LNCAP (cell line): ENCODE measurements around the gene GPR68.

Source experiments
- CTCF ChIP-seq: fragments of 450-650 bp; IDR thresholded peaks from 2 replicates; pipeline ENCODE4 v1.5.1; 2017; ENCODE audit warnings: mild to moderate bottlenecking

GPR68 gene

DNA sequence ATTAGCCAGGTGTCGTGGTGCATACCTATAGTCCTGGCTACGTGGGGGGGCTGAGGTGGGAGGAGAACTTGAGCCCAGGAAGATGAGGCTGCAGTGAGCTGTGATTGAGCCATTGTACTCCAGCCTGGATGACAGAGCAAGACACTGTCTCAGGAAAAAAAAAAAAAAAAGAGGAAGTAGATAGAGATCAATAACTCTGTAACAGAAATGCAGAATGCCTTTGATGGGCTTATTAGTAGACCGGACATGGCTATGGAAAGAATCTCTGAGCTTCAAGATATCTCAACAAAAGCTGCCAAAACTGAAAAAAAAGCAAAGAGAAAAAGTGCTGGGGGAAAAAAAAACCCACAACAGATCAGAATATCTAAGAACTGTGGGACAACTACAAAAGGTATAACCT lies 37.5 kb downstream of the GPR68 start:
- TF ChIP-seq CTCF, result no peak

DNA sequence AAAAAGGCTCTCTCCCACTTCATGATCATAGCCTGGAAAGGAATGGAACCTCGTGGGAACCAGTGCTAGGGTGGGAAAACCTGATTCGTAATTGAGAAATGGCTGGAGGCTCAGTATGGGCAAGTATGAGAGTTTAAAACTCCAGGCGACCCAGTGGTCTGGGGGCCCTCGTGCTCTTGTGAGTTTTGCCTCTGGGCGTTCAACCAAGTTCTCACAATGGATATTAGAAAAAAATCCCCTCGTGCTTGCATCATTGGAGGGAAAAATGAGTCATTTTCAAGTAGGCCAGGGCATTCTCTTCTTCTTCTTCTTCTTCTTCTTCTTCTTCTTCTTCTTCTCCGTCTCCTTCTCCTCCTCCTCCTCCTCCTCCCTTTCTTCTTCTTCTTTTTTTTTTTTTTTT lies 39.0 kb downstream of the GPR68 start:
- no peak for TF ChIP-seq CTCF

DNA sequence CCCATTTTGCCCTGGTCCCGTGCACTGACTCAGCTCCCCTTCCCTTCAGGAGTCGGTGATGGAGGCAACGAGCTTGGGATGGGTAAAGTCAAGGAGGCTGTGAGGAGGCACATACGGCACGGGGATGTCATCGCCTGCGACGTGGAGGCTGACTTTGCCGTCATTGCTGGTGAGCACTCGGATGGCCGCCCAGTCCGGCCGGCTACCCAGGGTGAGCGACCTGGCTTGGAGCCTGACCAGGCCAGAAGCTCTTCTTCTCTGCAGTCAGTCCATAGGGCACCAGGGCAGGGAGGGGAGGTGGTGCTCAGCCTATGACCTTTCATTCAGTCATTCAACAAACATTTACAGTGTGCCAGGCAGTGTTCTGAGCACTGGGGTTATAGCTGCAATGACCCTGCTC lies 39.8 kb downstream of the GPR68 start:
- TF ChIP-seq CTCF, result no peak

GRCh38 chr14:91202234-91202974 lies 42.1 kb downstream of the GPR68 start:
- no peak for TF ChIP-seq CTCF

GRCh38 chr14:91197631-91198030 lies 46.9 kb downstream of the GPR68 start:
- TF ChIP-seq CTCF, result no peak

DNA sequence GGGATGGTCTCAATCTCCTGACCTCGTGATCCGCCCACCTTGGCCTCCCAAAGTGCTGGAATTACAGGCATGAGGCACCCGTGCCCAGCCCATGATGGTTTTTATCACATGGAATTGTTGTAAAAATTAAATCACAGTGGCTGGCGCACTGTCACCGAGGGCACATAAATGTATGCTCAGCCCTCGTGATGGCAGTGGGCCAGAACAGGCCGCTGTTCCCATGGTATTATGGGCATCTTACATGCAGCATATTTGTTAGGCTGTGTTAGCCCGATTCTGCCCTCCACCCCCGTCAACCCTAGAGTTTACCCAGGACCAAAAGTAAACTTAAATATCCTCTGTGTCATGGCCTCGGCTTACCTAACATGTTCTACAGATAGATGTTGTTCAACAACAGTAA lies 48.6 kb downstream of the GPR68 start:
- no peak for TF ChIP-seq CTCF

DNA sequence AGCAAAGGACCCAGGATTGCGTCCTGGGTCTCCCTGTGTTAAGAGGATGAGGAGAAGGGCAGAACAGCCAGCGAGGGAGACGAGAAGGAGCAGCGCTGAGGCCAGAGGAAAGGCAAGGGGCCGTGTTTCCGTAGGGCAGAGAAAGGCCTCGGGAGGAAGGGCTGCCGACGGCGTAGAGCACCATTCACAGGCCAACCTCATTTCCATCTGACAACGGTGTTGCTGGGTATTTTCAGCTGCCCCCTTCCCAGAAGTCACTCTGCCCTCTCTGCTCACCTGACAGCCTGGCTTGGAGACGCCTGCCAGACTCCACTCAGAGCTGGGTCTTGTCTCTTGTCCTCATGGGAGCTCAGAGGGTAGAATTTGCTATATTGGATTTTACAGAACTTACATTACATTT lies 51.4 kb downstream of the GPR68 start:
- TF ChIP-seq CTCF, result no peak

DNA sequence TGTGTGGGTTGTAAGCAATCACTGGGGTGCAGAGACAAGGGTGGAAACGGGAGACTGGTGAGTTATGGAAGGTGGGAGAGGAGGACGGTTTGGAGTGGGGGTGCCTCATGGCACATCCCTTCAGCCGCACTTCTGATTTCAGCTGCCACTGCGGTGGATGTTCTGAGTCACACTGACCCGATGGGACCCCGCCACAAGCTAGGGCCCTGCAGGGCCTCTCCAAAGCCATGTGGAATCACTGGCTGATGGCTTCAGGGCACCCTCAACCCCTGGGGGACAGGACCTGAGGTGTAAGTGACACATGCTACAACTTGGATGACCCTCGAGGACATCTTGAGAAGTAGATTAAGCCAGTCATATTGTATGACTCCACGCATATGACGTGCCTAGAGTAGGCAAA lies 53.7 kb downstream of the GPR68 start:
- TF ChIP-seq CTCF, result no peak
